Immature natural killer cell (primary cell): ENCODE measurements around the gene TCHP. TPM values are rescaled to one million over a fixed set of nuclear protein-coding genes. Genes with fewer than 3 reads are reported as not detected.

Experiments used
- DNase-seq, 3 donors: peaks; one replicate each; pipeline ENCODE4 v3.0.0; 2022; ENCODE audit warnings: mixed read lengths in 1 of 3
- H3K27ac Mint-ChIP-seq, 6 donors: one replicate each; pipeline ENCODE4 v1.8.0; 2020; ENCODE audit warnings: mixed read lengths in 6 of 6, mild to moderate bottlenecking in 5 of 6, inconsistent platforms in 4 of 6, moderate library complexity in 3 of 6
- H3K27me3 Mint-ChIP-seq, 3 donors: one replicate each; pipeline ENCODE4 v1.8.0; 2020 to 2021; ENCODE audit warnings: low read depth in 3 of 3, mild to moderate bottlenecking in 3 of 3, mixed read lengths in 3 of 3, moderate library complexity in 3 of 3, inconsistent platforms in 1 of 3
- H3K36me3 Mint-ChIP-seq, 3 donors: one replicate each; pipeline ENCODE4 v1.8.0; 2020; ENCODE audit warnings: mixed read lengths in 3 of 3, inconsistent platforms in 2 of 3, mild to moderate bottlenecking in 2 of 3
- H3K4me1 Mint-ChIP-seq, 2 donors: one replicate each; pipeline ENCODE4 v1.8.0; 2020; ENCODE audit warnings: inconsistent platforms in 2 of 2, mild to moderate bottlenecking in 2 of 2, mixed read lengths in 2 of 2, moderate library complexity in 1 of 2
- H3K4me3 Mint-ChIP-seq, 5 donors: one replicate each; pipeline ENCODE4 v1.8.0; 2020; ENCODE audit warnings: mild to moderate bottlenecking in 5 of 5, mixed read lengths in 5 of 5, inconsistent platforms in 3 of 5, moderate library complexity in 3 of 5
- H3K9me3 Mint-ChIP-seq, 6 donors: one replicate each; pipeline ENCODE4 v1.8.0; 2020; ENCODE audit warnings: mild to moderate bottlenecking in 6 of 6, mixed read lengths in 6 of 6, inconsistent platforms in 4 of 6, moderate library complexity in 3 of 6
- polyA plus RNA-seq, 3 donors: library from polyadenylated mRNA; unstranded; fragments of 300-500 nt; fragmentation: Illumina TruSeq; gene quantifications; one replicate each; pipeline ENCODE4 v1.2.3, GENCODE V29; 2021

The TCHP gene
- polyA plus RNA-seq, 3 donors from 2014 or later, result 2.9 to 22.8 (median 9.1) TPM

- Mint-ChIP-seq H3K9me3 (no peaks in the 10 kb centered on the region), H3K4me1 (peaks cover 27 to 34% of the 10 kb centered on the region in 2 donors), H3K4me3 (peak overlapping the region; percentile 91 to 99 (median 92)), H3K27ac (peak overlapping the region; percentile 90 to 99 (median 95)), H3K27me3 (peaks cover 0 to 5% (median 5%) of the 10 kb centered on the region in 3 donors), H3K36me3 (peaks cover 14 to 21% (median 15%) of the 10 kb centered on the region in 3 donors)
- no peak for DNase-seq
These were observed 892 bp downstream of the TCHP start for GRCh38 chr12:109900752-109901580.

GRCh38 chr12:109902891-109903418, 2.9 kb downstream of the TCHP start:
- Mint-ChIP-seq H3K27me3 (peaks cover 0 to 5% (median 5%) of the 10 kb centered on the region in 3 donors), H3K9me3 (no peaks in the 10 kb centered on the region), H3K4me3 (no peak overlapping the region), H3K27ac (no peak overlapping the region), H3K4me1 (peaks cover 27 to 32% of the 10 kb centered on the region in 2 donors), H3K36me3 (peaks cover 20 to 36% (median 26%) of the 10 kb centered on the region in 3 donors)
- no peak for DNase-seq

GRCh38 chr12:109905301-109905700, 5.2 kb downstream of the TCHP start:
- no peaks in the 10 kb centered on the region for H3K9me3 Mint-ChIP-seq
- peaks cover 0 to 5% (median 4%) of the 10 kb centered on the region in 3 donors for H3K27me3 Mint-ChIP-seq
- no peak overlapping the region for H3K4me3 Mint-ChIP-seq
- peak overlapping the region in 3 of 6 donors; percentile 27 to 67 (median 40) for H3K27ac Mint-ChIP-seq
- peaks cover 20 to 22% of the 10 kb centered on the region in 2 donors for H3K4me1 Mint-ChIP-seq
- peaks cover 30 to 49% (median 38%) of the 10 kb centered on the region in 3 donors for H3K36me3 Mint-ChIP-seq
- no peak for DNase-seq

GRCh38 chr12:109910254-109910968, 10.3 kb downstream of the TCHP start:
- Mint-ChIP-seq H3K27me3 (peaks cover 0 to 3% (median 2%) of the 10 kb centered on the region in 3 donors), H3K36me3 (peaks cover 16 to 66% (median 49%) of the 10 kb centered on the region in 3 donors), H3K9me3 (no peaks in the 10 kb centered on the region), H3K27ac (peak overlapping the region in 3 of 6 donors; percentile 12 to 39 (median 17)), H3K4me1 (peaks cover 0 to 1% of the 10 kb centered on the region in 2 donors), H3K4me3 (no peak overlapping the region)
- DNase-seq, result no peak

GRCh38 chr12:109910969-109911348, 10.9 kb downstream of the TCHP start:
- peaks cover 16 to 66% (median 44%) of the 10 kb centered on the region in 3 donors for H3K36me3 Mint-ChIP-seq
- H3K4me1 Mint-ChIP-seq, result peaks cover 0 to 1% of the 10 kb centered on the region in 2 donors
- no peaks in the 10 kb centered on the region for H3K9me3 Mint-ChIP-seq
- peak overlapping the region in 4 of 6 donors; percentile 12 to 39 (median 22) for H3K27ac Mint-ChIP-seq
- no peak overlapping the region for H3K4me3 Mint-ChIP-seq
- H3K27me3 Mint-ChIP-seq, result peaks cover 0 to 3% (median 2%) of the 10 kb centered on the region in 3 donors
- peak in 1 of 3 donors; percentile 9 for DNase-seq

- H3K4me3 Mint-ChIP-seq, result no peak overlapping the region
- peak overlapping the region in 1 of 6 donors; percentile 56 for H3K27ac Mint-ChIP-seq
- no peak for DNase-seq
- no peaks in the 10 kb centered on the region for H3K9me3 Mint-ChIP-seq
- peaks cover 17 to 67% (median 40%) of the 10 kb centered on the region in 3 donors for H3K36me3 Mint-ChIP-seq
- peaks cover 0 to 3% (median 2%) of the 10 kb centered on the region in 3 donors for H3K27me3 Mint-ChIP-seq
- peaks cover 0 to 5% of the 10 kb centered on the region in 2 donors for H3K4me1 Mint-ChIP-seq
These were observed 12.8 kb downstream of the TCHP start for GRCh38 chr12:109912855-109913321.

- Mint-ChIP-seq H3K4me1 (peaks cover 0 to 4% of the 10 kb centered on the region in 2 donors), H3K4me3 (no peak overlapping the region), H3K27me3 (peaks cover 0 to 3% (median 0%) of the 10 kb centered on the region in 3 donors), H3K27ac (peak overlapping the region in 2 of 6 donors; percentile 5 to 35), H3K36me3 (peaks cover 9 to 63% (median 35%) of the 10 kb centered on the region in 3 donors), H3K9me3 (no peaks in the 10 kb centered on the region)
- DNase-seq, result no peak
These were observed 14.4 kb downstream of the TCHP start for GRCh38 chr12:109914461-109914860.

- Mint-ChIP-seq H3K4me3 (no peak overlapping the region), H3K9me3 (no peaks in the 10 kb centered on the region), H3K4me1 (peaks cover 0 to 4% of the 10 kb centered on the region in 2 donors), H3K27ac (peak overlapping the region in 3 of 6 donors; percentile 21 to 46 (median 45)), H3K27me3 (peaks cover 0 to 3% (median 0%) of the 10 kb centered on the region in 3 donors), H3K36me3 (peaks cover 13 to 68% (median 37%) of the 10 kb centered on the region in 3 donors)
- DNase-seq, result no peak
These were observed 15.3 kb downstream of the TCHP start for GRCh38 chr12:109915171-109916040.

GRCh38 chr12:109916045-109916444, 16.0 kb downstream of the TCHP start:
- no peak overlapping the region for H3K4me3 Mint-ChIP-seq

GRCh38 chr12:109919456-109919855, 19.4 kb downstream of the TCHP start:
- Mint-ChIP-seq H3K36me3 (peaks cover 13 to 53% (median 29%) of the 10 kb centered on the region in 3 donors), H3K4me3 (no peak overlapping the region), H3K4me1 (peaks cover 0 to 4% of the 10 kb centered on the region in 2 donors), H3K9me3 (no peaks in the 10 kb centered on the region), H3K27ac (peak overlapping the region in 2 of 6 donors; percentile 8 to 57), H3K27me3 (no peaks in the 10 kb centered on the region)
- no peak for DNase-seq

More at GRCh38 chr12:109916045-109916444, 16.0 kb downstream of the TCHP start:
- DNase-seq, result no peak
- Mint-ChIP-seq H3K36me3 (peaks cover 13 to 69% (median 42%) of the 10 kb centered on the region in 3 donors), H3K27me3 (peaks cover 0 to under 1% (median 0%) of the 10 kb centered on the region in 3 donors), H3K9me3 (no peaks in the 10 kb centered on the region), H3K27ac (peak overlapping the region in 3 of 6 donors; percentile 8 to 58 (median 29)), H3K4me1 (peaks cover 0 to 4% of the 10 kb centered on the region in 2 donors)

- Mint-ChIP-seq H3K36me3 (peaks cover 13 to 45% (median 21%) of the 10 kb centered on the region in 3 donors), H3K27me3 (peaks cover 0 to 3% (median 1%) of the 10 kb centered on the region in 3 donors), H3K27ac (peak overlapping the region in 4 of 6 donors; percentile 4 to 67 (median 38)), H3K9me3 (no peaks in the 10 kb centered on the region), H3K4me3 (no peak overlapping the region), H3K4me1 (peaks cover 0 to 4% of the 10 kb centered on the region in 2 donors)
- no peak for DNase-seq
These were observed 20.2 kb downstream of the TCHP start for GRCh38 chr12:109920261-109920780.

- DNase-seq, result no peak
- no peaks in the 10 kb centered on the region for H3K4me1 Mint-ChIP-seq
- H3K27me3 Mint-ChIP-seq, result peaks cover 0 to 3% (median 1%) of the 10 kb centered on the region in 3 donors
- no peaks in the 10 kb centered on the region for H3K9me3 Mint-ChIP-seq
- H3K36me3 Mint-ChIP-seq, result peaks cover 9 to 30% (median 19%) of the 10 kb centered on the region in 3 donors
- H3K4me3 Mint-ChIP-seq, result no peak overlapping the region
- H3K27ac Mint-ChIP-seq, result peak overlapping the region in 2 of 6 donors; percentile 14 to 60
These were observed 21.9 kb downstream of the TCHP start for GRCh38 chr12:109921982-109922381.
